Neural crest cell (in vitro differentiated cells): Measurements from ENCODE around the gene IFT27. TPM values are rescaled to one million over a fixed set of nuclear protein-coding genes. Genes with fewer than 3 reads are reported as not detected.
A peak's percentile ranks its signal among the peaks of the same experiment; 100 is the strongest.

Experiments used
- DNase-seq: peaks from one replicate; pipeline ENCODE4 v3.0.0; 2021; ENCODE audit warnings: low read depth, mixed read lengths, low spot score
- H3K27ac Mint-ChIP-seq: one replicate; pipeline ENCODE4 v1.8.0; 2021; ENCODE audit warnings: mild to moderate bottlenecking, mixed read lengths; ENCODE audit not compliant: unreplicated experiment
- H3K27me3 Mint-ChIP-seq: 2 replicates; pipeline ENCODE4 v1.8.0; 2021; ENCODE audit warnings: low read depth, mild to moderate bottlenecking, mixed read lengths
- H3K36me3 Mint-ChIP-seq: 2 replicates; pipeline ENCODE4 v1.8.0; 2021; ENCODE audit warnings: low read depth, mild to moderate bottlenecking, mixed read lengths
- H3K4me1 Mint-ChIP-seq: 2 replicates; pipeline ENCODE4 v1.8.0; 2021; ENCODE audit warnings: mixed read lengths
- H3K4me3 Mint-ChIP-seq: one replicate; pipeline ENCODE4 v1.8.0; 2021; ENCODE audit warnings: mild to moderate bottlenecking, mixed read lengths
- H3K9me3 Mint-ChIP-seq: 2 replicates; pipeline ENCODE4 v1.8.0; 2021; ENCODE audit warnings: mixed read lengths
- total RNA-seq: library from RNA; stranded (reverse); gene quantifications from 2 replicates; pipeline ENCODE4 v1.2.1, GENCODE V29; 2021
- TF ChIP-seq, protein P1 (sequence below): fragments of 200-600 bp; sonication (generic); conservative IDR thresholded peaks from 2 replicates; pipeline ENCODE4 v1.5.0; 2021; ENCODE audit warnings: antibody characterized with exemption, mild to moderate bottlenecking

The IFT27 gene
- total RNA-seq, 1 donor from 2014 or later: 55.4 TPM

DNA sequence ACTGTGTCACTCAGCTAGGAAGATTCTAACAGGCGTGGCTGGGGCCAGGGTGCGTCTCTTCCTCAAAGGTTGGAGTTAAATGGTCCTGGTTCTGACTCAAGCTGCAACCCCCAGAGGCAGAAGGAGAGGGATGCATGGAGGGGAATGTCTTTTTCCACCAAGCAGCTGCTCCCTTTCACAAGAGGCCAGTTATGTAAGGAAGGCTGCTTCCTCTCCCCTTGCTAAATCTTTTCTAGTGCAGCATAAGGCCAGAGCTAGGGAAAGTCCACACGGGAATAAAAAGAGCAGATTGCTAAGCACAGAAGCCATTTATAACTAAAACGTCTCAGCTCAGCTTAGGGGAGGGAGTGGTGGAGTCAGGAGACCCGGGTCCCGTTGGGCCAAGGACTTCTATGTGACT, 30.9 kb upstream of the IFT27 start:
- TF ChIP-seq, protein P1, sequence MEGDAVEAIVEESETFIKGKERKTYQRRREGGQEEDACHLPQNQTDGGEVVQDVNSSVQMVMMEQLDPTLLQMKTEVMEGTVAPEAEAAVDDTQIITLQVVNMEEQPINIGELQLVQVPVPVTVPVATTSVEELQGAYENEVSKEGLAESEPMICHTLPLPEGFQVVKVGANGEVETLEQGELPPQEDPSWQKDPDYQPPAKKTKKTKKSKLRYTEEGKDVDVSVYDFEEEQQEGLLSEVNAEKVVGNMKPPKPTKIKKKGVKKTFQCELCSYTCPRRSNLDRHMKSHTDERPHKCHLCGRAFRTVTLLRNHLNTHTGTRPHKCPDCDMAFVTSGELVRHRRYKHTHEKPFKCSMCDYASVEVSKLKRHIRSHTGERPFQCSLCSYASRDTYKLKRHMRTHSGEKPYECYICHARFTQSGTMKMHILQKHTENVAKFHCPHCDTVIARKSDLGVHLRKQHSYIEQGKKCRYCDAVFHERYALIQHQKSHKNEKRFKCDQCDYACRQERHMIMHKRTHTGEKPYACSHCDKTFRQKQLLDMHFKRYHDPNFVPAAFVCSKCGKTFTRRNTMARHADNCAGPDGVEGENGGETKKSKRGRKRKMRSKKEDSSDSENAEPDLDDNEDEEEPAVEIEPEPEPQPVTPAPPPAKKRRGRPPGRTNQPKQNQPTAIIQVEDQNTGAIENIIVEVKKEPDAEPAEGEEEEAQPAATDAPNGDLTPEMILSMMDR: no peak
- no peak overlapping the region for H3K4me3 Mint-ChIP-seq
- H3K27me3 Mint-ChIP-seq: peaks cover 23% of the 10 kb centered on the region
- H3K27ac Mint-ChIP-seq: no peak overlapping the region
- DNase-seq: no peak
- H3K9me3 Mint-ChIP-seq: no peaks in the 10 kb centered on the region
- H3K4me1 Mint-ChIP-seq: peaks cover 12% of the 10 kb centered on the region
- H3K36me3 Mint-ChIP-seq: no peaks in the 10 kb centered on the region

DNA sequence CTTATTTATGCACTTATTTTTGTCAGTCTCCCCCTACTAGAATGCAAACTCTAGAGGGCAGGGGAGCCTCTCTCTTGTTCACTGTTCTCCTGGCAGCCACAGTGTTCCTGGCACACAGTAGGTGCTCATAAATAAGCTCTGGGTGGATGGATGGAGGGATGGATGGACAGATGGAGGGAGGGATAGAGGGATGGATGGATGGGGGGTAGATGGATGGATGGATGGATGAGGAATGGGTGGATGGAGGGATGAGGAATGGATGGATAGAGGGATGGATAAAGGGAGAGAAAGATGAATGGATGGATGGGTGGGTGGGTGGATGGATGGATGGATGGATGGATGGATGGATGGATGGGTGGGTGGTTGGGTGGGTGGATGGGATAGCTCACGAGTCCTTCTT, 27.4 kb upstream of the IFT27 start:
- Mint-ChIP-seq H3K4me3 (no peak overlapping the region), H3K4me1 (peaks cover 20% of the 10 kb centered on the region), H3K9me3 (no peaks in the 10 kb centered on the region), H3K27me3 (peaks cover 23% of the 10 kb centered on the region), H3K27ac (no peak overlapping the region), H3K36me3 (no peaks in the 10 kb centered on the region)
- DNase-seq: no peak
- TF ChIP-seq, protein P1: no peak

DNA sequence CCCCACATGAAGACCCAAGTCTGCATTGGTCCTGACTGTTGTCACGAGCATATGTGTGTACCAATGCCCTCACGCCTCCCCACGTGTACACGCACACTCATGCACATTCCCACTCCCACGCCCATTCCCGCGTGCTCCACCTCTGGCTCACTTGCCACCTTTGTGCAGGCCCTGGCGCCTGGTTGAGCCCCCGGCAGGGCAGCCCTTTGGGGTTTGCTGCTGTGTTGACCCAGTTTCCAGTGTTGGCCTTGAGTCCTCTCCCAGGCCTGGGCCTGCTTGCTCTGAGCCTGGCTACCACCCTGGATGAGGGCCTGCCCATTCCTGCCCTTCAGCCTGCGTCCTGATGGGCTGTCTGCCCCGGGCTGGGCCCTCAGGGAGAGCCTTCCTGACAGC, 22.8 kb upstream of the IFT27 start:
- H3K4me1 Mint-ChIP-seq: peaks cover 55% of the 10 kb centered on the region
- no peak for DNase-seq
- H3K27me3 Mint-ChIP-seq: peaks cover 4% of the 10 kb centered on the region
- TF ChIP-seq, protein P1: no peak
- peak overlapping the region; percentile 74 for H3K4me3 Mint-ChIP-seq
- H3K9me3 Mint-ChIP-seq: no peaks in the 10 kb centered on the region
- H3K36me3 Mint-ChIP-seq: no peaks in the 10 kb centered on the region
- no peak overlapping the region for H3K27ac Mint-ChIP-seq

DNA sequence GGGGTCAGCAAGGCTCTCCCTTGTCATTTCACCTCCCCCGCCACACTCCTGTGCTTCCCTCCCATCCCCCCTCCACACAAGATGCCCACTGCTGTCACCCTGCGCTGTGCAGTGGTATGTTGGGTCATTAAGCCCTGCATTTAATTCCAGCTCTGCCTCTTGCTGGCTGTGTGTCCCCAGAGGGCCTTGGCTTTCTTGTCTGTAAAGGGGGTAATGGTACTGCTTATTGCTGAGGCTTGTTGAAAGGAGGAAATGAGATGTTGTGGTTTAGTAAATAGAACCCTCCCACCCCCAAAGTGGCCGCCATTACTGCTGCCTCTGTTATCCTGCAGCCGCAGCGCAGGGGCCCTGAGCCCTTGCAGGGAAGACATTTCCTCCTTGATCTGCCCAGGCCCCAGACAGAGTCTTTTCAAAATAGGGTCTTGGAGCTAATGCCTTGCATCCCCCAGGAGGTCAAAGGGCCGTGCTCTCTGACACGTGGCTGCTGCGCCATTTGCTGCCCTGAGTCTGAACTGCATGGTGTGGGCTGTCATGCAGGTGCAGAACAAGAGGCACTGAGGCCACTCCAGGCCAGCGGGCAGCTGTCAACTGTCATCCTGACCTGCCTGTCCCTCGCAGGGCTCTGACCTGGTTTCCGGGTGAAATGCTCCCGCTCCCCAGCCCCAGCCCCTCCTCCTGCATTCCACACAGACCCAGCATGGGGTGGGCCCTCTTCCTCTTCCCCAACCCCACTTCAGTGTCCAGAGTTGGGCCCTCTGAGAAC, 22.2 kb upstream of the IFT27 start:
- H3K9me3 Mint-ChIP-seq: no peaks in the 10 kb centered on the region
- TF ChIP-seq, protein P1: no peak
- no peaks in the 10 kb centered on the region for H3K36me3 Mint-ChIP-seq
- peak overlapping the region; percentile 74 for H3K4me3 Mint-ChIP-seq
- DNase-seq: peak; percentile 53
- H3K27me3 Mint-ChIP-seq: peaks cover 4% of the 10 kb centered on the region
- H3K4me1 Mint-ChIP-seq: peaks cover 55% of the 10 kb centered on the region
- H3K27ac Mint-ChIP-seq: peak overlapping the region; percentile 20

DNA sequence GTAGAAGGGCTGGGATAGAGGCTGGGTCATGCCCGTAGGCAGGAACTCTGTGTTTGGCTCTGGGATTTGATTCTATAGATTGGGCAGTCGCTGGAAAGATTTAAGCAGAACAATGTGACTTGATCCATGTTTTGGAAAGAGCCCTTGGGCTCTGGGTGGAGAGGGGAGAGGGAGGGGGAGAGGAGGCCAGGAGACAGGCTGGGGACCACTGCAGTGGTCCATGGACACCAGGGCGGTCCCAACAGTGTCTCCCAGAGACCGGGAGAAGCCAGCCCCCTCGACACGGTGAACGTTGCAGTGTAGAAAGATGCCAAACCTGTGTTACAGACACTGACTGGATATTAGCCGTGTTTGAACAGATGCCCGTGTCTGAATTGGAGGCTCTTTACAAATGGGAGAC, 21.5 kb upstream of the IFT27 start:
- peaks cover 55% of the 10 kb centered on the region for H3K4me1 Mint-ChIP-seq
- H3K27ac Mint-ChIP-seq: peak overlapping the region; percentile 23
- no peaks in the 10 kb centered on the region for H3K36me3 Mint-ChIP-seq
- peak overlapping the region; percentile 65 for H3K4me3 Mint-ChIP-seq
- TF ChIP-seq, protein P1: no peak
- H3K9me3 Mint-ChIP-seq: no peaks in the 10 kb centered on the region
- DNase-seq: no peak
- H3K27me3 Mint-ChIP-seq: peaks cover 4% of the 10 kb centered on the region
